Esophagus squamous epithelium (tissue), 4 donors: ENCODE data around the gene ATP11A.
"Not testable (repeated sequence)": the region's sequence is repeated elsewhere in the genome, so short reads cannot be mapped to it uniquely, and the experiment has no call there.

Source experiments
- CTCF ChIP-seq, 6 experiments: fragments of 450-650 bp in 4 of 6; fragments of 200-600 bp in 2 of 6; sonication (generic) in 2 of 6; IDR thresholded peaks; one replicate each; pipeline ENCODE4 v1.5.1; 2016 to 2019; ENCODE audit warnings: antibody characterized with exemption in 6 of 6, mild to moderate bottlenecking in 4 of 6, moderate library complexity in 4 of 6
- POLR2A ChIP-seq, 4 donors: fragments of 450-650 bp; IDR thresholded peaks; one replicate each; pipeline ENCODE4 v1.6.1; 2017; ENCODE audit warnings: antibody characterized with exemption in 4 of 4, mild to moderate bottlenecking in 4 of 4, moderate library complexity in 3 of 4

GRCh38 chr13:112800807-112801206, 111.0 kb downstream of the ATP11A start:
- not testable (repeated sequence) for TF ChIP-seq CTCF, POLR2A (IDR thresholded peaks at IDR 0.05)
